ENCODE measurements around the gene ELK1.

The ELK1 gene

DNA sequence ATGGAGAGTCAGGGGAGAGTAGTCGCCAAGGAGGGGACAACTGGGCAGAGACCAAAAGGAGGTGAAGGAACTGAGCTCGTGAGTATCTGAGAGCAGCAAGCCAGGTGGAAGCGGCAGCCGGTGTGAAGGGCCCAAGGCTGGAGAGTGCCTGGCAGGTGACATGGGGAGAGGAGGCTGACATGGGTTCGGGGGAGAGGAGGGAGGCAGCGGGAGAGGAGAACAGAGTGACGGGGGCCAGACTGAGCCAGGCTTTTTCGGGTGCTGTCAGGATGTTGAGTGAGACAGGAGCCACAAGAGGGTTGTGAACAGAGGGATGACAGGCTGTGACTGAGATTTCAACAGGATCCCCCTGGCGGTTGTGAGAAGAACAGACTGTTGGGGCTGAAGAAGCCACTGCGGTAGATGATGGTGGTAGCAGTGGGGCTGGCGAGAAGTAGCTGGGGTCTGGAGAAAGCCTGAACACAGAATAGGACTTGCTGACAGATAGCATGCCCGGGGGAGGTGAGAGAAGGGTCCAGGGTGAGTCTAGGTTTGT lies 5.7 kb downstream of the ELK1 start:
- FAIRE-seq, result no peak

DNA sequence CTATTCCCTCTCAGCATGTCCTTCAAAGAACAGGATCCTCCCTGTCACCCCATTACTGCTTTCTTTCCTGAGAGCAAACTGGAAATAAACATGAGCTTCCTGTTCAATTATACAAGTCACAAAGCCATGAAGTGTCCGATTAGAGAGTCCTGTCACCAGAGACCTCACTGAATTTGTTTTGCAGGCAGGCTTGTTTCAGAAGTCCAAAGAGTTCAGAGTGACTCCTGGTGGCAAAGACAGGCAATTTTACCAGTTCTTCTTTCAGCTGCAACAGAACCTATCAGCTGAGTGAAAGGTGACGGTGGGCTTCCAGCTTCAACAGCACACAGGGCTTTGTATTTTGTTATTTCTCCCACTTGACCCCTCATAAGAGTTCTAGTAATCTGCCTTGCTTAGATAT lies 6.4 kb downstream of the ELK1 start:
- FAIRE-seq, result no peak

GRCh38 chrX:47638816-47639215 lies 11.5 kb downstream of the ELK1 start:
- FAIRE-seq, result no peak

DNA sequence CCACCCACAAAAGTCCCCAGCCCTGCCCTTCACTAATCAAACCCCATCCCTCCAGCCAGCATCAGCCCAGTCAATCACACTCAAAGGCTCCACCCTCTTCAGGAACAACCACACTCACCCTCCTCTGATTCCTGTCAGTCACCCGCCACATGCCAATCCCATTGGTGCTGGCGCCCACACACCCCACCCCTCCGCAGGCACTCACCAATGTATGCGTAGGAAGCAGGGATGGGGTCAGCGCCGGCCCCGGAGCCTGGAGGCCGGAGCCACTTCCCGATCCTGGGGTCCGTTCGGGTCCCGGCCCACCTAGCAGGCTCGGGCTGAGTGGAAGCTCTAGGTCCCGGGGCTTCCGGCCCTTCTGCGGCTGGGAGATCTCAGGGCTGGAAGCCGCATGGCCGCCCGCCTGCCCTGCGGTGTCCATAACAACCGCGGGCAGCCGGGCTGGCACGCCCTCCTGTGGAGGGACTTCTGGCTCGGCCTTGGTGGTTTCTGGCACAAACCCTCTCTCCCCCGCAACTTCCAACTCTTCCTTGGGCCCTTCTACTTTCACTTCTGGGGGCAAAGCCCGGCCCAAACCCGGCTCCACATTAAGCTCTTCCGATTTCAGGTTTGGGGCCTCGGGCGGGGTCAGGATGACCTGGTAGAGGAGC lies 12.7 kb downstream of the ELK1 start:
- no peak for FAIRE-seq

DNA sequence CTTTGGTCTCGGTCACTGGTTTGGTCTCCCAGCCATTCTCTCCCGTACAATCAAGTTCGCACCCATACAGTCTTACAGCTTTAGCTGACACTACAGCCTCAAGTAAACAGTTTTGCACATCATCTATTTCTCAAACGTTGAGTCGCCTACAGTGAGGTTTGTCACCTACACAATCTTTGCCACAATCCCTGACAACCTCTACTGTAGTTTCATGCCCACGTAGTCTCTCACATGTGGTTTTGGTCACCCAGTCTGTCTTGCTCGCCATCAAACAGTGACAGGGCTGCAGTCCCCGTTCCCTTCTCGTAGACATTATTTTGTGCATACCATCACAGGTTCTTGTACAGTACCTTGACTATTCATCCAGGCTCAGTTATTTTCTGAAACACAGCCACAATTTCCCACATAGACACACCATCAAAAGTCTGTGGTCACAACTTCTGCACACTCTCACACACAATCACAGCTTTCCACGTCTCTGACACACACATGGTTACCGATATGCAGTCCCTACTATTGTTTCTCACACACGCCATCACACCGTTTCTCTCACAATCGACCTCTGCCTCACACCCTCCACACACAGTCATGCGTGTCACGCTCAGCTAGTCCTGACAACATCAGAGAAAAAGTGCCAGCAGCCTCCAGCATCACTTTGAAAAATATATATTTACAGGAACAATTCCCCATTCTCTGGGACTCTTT lies 15.3 kb downstream of the ELK1 start:
- no peak for FAIRE-seq

- FAIRE-seq, result no peak
Measured at GRCh38 chrX:47633689-47634590, 16.4 kb downstream of the ELK1 start.

DNA sequence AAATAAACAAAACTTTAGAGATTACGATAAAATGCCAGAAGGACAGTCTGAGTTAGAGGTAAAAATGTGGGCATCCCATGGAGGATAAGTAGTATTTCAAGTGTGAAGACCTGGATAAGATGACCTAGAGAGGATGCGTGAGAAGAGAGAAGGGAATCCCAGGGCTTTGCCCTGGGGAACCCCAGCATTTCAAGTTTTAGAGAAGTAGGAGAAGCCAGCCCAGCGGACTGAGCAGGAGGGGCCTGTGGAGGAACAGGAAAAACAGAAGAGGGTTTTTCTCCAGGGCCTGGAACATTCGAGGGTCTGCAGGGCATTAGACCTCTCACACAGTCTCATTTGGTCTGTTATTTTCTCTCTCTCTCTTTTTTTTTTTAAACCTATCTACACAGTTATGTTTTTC lies 17.7 kb downstream of the ELK1 start:
- no peak for FAIRE-seq

GRCh38 chrX:47631676-47632075 lies 18.7 kb downstream of the ELK1 start:
- FAIRE-seq, result no peak

- FAIRE-seq, result no peak
Measured at GRCh38 chrX:47629419-47630200, 20.8 kb downstream of the ELK1 start, which contains the start of gene CFP. TSS of gene CFP (minus strand) at chrX:47629930. CDS start at chrX:47629844, 86 bp downstream.

GRCh38 chrX:47628982-47629381 lies 21.4 kb downstream of the ELK1 start:
- no peak for FAIRE-seq

- FAIRE-seq, result no peak
Measured at GRCh38 chrX:47625365-47625764, 25.0 kb downstream of the ELK1 start.

GRCh38 chrX:47623540-47624027 lies 26.8 kb downstream of the ELK1 start:
- FAIRE-seq, result no peak

DNA sequence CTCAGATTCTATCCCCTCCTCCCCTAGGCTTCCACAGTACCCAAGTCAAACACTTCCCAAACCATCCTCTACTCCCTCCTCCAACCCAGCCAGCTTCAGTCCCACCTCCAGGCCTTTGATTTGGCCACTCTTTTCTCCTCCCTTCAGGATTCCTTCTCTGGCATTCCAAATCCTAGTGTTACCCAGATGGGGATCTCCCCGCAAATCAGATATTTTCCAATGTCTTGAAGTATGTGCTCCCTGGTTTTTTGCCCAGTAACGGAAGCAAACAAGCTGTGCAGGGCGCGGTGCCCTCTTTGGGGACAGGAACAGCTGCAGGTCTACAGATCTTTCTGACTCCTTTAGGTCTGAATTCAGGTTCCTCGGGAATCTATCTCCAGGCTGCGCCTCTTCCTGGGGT lies 28.5 kb downstream of the ELK1 start:
- FAIRE-seq, result no peak

DNA sequence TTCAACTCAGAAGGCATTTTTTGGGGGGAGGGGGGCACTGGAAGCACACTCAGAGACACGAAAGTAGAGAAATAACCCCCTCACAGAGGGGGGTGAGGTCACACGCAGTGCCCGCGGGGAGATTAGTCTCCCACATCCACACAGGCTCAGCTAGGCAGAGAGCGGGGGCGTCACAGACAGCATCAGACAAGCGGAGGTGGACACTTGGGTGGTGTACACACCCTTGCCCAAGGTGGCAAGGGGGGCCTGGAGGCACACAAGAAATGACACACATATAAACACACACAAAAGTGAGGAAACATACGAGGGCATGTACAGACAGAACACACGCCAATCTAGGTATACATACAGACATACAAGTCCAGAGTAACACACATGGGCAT lies 30.1 kb downstream of the ELK1 start:
- no peak for FAIRE-seq

- FAIRE-seq, result no peak
Measured at GRCh38 chrX:47619486-47620302, 30.7 kb downstream of the ELK1 start, which contains the start of gene SYN1. TSS of gene SYN1 (minus strand) at chrX:47619857. CDS start at chrX:47619728, 129 bp downstream.

GRCh38 chrX:47618923-47619485 lies 31.4 kb downstream of the ELK1 start:
- no peak for FAIRE-seq

DNA sequence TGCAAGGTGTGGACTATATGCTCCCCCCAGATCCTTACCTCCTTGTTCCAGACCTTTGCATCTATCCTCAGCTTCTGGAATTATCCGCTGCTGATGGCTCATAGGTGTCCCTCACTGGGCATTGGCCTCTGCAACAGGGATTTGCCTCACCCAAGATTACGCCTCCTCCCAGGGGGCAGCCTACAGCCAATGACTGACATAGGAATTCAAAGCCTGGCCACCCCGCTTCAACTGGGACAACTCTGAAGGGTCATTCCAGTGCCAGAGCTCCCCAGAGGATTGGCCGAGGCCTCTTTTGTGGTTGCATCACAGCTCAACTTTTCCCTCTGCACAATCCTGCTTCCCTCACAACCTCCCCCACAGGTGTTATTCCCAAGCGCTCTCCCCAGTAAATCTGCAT lies 35.7 kb downstream of the ELK1 start:
- no peak for FAIRE-seq

DNA sequence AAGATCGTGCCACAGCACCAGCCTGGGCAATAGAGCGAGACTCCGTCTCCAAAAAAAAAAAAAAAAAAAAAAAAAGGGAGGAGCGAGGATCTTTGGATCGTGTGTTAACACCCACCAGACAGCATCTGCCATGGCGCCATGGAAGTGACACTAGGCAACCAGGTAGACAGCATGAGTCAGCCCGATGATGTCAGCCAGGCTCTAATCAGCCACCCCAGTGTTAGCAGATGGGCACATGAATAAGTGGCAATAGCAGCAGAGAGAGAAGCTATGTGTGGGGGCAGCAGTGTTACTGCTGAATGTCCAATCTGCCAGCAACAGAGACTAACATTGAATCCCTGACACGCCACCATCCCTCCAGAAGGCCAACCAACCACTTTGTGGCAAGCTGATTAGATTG lies 37.3 kb downstream of the ELK1 start:
- FAIRE-seq, result no peak

- FAIRE-seq, result no peak
Measured at GRCh38 chrX:47612418-47612817, 37.9 kb downstream of the ELK1 start.

GRCh38 chrX:47611926-47612325 lies 38.4 kb downstream of the ELK1 start:
- FAIRE-seq, result no peak

DNA sequence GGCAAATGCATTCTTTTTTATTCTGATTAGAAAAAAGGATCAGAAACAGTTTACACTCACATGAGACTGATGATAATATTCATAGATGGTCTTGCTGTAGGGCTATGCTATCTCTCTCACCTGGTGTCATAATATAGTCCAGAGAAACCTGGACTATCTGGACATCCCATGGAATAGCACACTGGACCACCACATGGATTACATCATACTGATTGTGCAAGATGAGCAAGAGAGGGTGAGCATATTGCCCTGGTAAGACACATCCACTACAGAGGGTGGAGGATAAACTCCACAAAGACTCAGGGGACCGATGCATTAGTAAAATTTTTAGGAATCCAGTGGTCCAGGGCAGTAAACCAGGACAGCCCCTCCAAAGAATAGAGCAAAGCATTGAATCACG lies 38.9 kb downstream of the ELK1 start:
- no peak for FAIRE-seq
